Right atrium auricular region (tissue), 2 donors: ENCODE measurements around the gene ODC1. TPM values are rescaled to one million over a fixed set of nuclear protein-coding genes. Genes with fewer than 3 reads are reported as not detected.

Source experiments
- DNase-seq: peaks from one replicate; pipeline ENCODE4 v3.0.0-alpha.2; 2019; ENCODE audit warnings: low spot score
- H3K27ac ChIP-seq, 2 donors: fragments of 200-600 bp; sonication (generic); 1 replicate in 1 of 2; 2 replicates in 1 of 2; pipeline ENCODE4 v1.5.1; 2016 to 2019
- H3K27me3 ChIP-seq, 2 donors: fragments of 200-600 bp; sonication (generic); one replicate each; pipeline versions ENCODE4 v1.5.1 to v1.6.0; 2017 to 2019
- H3K36me3 ChIP-seq: fragments of 200-600 bp; sonication (generic); one replicate; pipeline ENCODE4 v1.5.1; 2016
- H3K4me1 ChIP-seq, 2 donors: fragments of 200-600 bp; sonication (generic); one replicate each; pipeline versions ENCODE4 v1.5.1 to v1.6.0; 2017 to 2019
- H3K4me3 ChIP-seq, 2 donors: fragments of 200-600 bp; sonication (generic); 1 replicate in 1 of 2; 2 replicates in 1 of 2; pipeline ENCODE4 v1.5.1; 2017 to 2019; ENCODE audit warnings: mild to moderate bottlenecking in 1 of 2, moderate library complexity in 1 of 2
- H3K9me3 ChIP-seq, 2 donors: fragments of 200-600 bp; sonication (generic); one replicate each; pipeline ENCODE4 v1.5.1; 2019
- total RNA-seq, 2 donors: library from RNA; depleted of rRNA; stranded (reverse); fragments of >200 nt; gene quantifications; one replicate each; pipeline ENCODE4 v1.1.0, GENCODE V29; 2016
- TF ChIP-seq, protein P1 (sequence below), 2 donors: fragments of 200-600 bp; sonication (generic); IDR thresholded peaks; one replicate each; pipeline ENCODE4 v1.5.1; 2019; ENCODE audit warnings: antibody characterized with exemption in 2 of 2

The ODC1 gene
- total RNA-seq, 2 donors from 2014 or later = 41.3 to 73.9 TPM

DNA sequence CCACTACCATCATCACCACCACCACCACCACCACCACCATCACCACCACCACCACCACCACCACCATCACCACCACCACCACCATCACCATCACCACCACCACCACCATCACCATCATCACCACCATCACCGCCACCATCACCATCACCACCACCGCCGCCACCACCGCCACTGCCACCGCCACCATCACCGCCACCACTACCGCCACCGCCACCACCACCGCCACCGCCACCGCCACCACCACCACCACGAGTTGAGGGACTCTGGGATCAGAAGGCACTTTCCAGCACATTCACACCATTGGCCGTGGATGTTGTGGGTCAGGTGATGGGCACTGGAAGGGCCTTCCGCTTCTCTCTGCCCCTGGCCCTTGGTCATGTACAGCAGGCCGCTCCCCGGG is 48.8 kb downstream of the ODC1 start:
- TF ChIP-seq, protein P1, sequence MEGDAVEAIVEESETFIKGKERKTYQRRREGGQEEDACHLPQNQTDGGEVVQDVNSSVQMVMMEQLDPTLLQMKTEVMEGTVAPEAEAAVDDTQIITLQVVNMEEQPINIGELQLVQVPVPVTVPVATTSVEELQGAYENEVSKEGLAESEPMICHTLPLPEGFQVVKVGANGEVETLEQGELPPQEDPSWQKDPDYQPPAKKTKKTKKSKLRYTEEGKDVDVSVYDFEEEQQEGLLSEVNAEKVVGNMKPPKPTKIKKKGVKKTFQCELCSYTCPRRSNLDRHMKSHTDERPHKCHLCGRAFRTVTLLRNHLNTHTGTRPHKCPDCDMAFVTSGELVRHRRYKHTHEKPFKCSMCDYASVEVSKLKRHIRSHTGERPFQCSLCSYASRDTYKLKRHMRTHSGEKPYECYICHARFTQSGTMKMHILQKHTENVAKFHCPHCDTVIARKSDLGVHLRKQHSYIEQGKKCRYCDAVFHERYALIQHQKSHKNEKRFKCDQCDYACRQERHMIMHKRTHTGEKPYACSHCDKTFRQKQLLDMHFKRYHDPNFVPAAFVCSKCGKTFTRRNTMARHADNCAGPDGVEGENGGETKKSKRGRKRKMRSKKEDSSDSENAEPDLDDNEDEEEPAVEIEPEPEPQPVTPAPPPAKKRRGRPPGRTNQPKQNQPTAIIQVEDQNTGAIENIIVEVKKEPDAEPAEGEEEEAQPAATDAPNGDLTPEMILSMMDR (IDR thresholded peaks at IDR 0.05) = no peak
- Histone ChIP-seq H3K36me3 (no peaks in the 10 kb centered on the region), H3K27me3 (no peaks in the 10 kb centered on the region), H3K4me1 (peaks cover 0 to 43% of the 10 kb centered on the region in 2 donors), H3K27ac (no peak overlapping the region), H3K9me3 (no peaks in the 10 kb centered on the region), H3K4me3 (no peak overlapping the region)
- DNase-seq = no peak

DNA sequence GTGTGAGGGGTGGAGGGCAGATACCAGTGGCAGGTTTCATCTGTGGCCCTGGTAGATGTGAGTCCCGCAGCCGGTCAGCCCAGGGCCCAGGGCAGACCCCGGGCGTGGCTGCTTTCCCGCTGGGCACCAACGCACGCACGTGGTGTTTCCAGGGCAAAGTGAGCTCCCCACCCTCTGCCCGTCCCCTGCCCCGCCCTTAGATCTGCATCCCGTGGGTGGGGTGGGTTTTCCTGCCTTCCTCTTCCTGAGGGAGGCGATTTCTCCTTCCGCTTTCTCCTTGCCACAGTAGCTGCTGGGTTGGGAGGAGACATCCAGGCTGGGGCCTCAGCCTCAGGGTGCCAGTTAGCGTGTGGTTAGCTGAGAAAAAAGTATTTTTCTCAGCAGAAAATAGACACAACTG is 49.6 kb downstream of the ODC1 start:
- no peaks in the 10 kb centered on the region for H3K27me3 ChIP-seq
- H3K4me3 ChIP-seq = no peak overlapping the region
- no peaks in the 10 kb centered on the region for H3K36me3 ChIP-seq
- TF ChIP-seq, protein P1 (IDR thresholded peaks at IDR 0.05) = no peak
- peaks cover 0 to 36% of the 10 kb centered on the region in 2 donors for H3K4me1 ChIP-seq
- no peaks in the 10 kb centered on the region for H3K9me3 ChIP-seq
- no peak for DNase-seq
- peak overlapping the region in 1 of 2 donors; percentile 10 for H3K27ac ChIP-seq

- H3K36me3 ChIP-seq = no peaks in the 10 kb centered on the region
- H3K27me3 ChIP-seq = no peaks in the 10 kb centered on the region
- no peaks in the 10 kb centered on the region for H3K9me3 ChIP-seq
- TF ChIP-seq, protein P1 (IDR thresholded peaks at IDR 0.05) = no peak
- DNase-seq = no peak
- H3K27ac ChIP-seq = no peak overlapping the region
- H3K4me3 ChIP-seq = no peak overlapping the region
- peaks cover 0 to 42% of the 10 kb centered on the region in 2 donors for H3K4me1 ChIP-seq
Measured at GRCh38 chr2:10397878-10398277, 50.2 kb downstream of the ODC1 start.

- no peak for DNase-seq
- Histone ChIP-seq H3K9me3 (no peaks in the 10 kb centered on the region), H3K36me3 (no peaks in the 10 kb centered on the region), H3K4me3 (no peak overlapping the region), H3K27me3 (no peaks in the 10 kb centered on the region), H3K27ac (no peak overlapping the region), H3K4me1 (peaks cover 0 to 42% of the 10 kb centered on the region in 2 donors)
- TF ChIP-seq, protein P1 (IDR thresholded peaks at IDR 0.05) = no peak
Measured at GRCh38 chr2:10397297-10397875, 50.7 kb downstream of the ODC1 start.

DNA sequence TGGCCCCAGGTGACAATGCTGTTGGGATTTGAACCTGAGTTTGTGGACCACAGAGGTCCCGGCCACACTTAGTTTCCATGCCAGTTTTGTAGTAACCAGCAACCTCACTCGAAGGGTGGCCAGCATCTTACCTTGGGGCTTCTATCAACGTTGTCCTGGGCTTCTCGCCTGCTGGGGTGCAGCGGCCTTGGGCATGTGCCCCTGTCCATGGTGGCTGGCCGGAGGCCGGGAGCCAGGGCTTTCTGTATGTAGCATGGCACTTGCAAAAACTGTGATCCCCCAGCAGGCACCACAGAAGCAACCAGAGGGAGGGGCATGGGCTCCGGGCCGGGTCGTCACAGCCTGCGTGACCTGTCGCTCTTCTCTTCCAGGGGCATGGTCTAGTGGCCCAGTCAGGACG is 51.7 kb downstream of the ODC1 start:
- TF ChIP-seq, protein P1 (IDR thresholded peaks at IDR 0.05) = no peak
- DNase-seq = no peak
- Histone ChIP-seq H3K4me1 (peaks cover 0 to 35% of the 10 kb centered on the region in 2 donors), H3K27me3 (no peaks in the 10 kb centered on the region), H3K27ac (no peak overlapping the region), H3K36me3 (no peaks in the 10 kb centered on the region), H3K4me3 (no peak overlapping the region), H3K9me3 (no peaks in the 10 kb centered on the region)

- DNase-seq = no peak
Measured at GRCh38 chr2:10395893-10396292, 52.2 kb downstream of the ODC1 start.

More at GRCh38 chr2:10395893-10396292, 52.2 kb downstream of the ODC1 start:
- TF ChIP-seq, protein P1 (IDR thresholded peaks at IDR 0.05) = no peak
- Histone ChIP-seq H3K9me3 (no peaks in the 10 kb centered on the region), H3K27me3 (no peaks in the 10 kb centered on the region), H3K4me1 (peaks cover 0 to 29% of the 10 kb centered on the region in 2 donors), H3K4me3 (no peak overlapping the region), H3K36me3 (no peaks in the 10 kb centered on the region), H3K27ac (no peak overlapping the region)
